ENCODE results near the gene VAV1. TPM values are rescaled to one million over a fixed set of nuclear protein-coding genes. Genes with fewer than 3 reads are reported as not detected.
A peak's percentile ranks its signal among the peaks of the same experiment; 100 is the strongest.

Gene VAV1
- total and polyA plus RNA-seq, 9 of the 15 experiments (the other 6 are each of a cell fraction or from before 2014, with no cell fraction given) = 0.46 to 20.1 (median 11.1) TPM

DNA sequence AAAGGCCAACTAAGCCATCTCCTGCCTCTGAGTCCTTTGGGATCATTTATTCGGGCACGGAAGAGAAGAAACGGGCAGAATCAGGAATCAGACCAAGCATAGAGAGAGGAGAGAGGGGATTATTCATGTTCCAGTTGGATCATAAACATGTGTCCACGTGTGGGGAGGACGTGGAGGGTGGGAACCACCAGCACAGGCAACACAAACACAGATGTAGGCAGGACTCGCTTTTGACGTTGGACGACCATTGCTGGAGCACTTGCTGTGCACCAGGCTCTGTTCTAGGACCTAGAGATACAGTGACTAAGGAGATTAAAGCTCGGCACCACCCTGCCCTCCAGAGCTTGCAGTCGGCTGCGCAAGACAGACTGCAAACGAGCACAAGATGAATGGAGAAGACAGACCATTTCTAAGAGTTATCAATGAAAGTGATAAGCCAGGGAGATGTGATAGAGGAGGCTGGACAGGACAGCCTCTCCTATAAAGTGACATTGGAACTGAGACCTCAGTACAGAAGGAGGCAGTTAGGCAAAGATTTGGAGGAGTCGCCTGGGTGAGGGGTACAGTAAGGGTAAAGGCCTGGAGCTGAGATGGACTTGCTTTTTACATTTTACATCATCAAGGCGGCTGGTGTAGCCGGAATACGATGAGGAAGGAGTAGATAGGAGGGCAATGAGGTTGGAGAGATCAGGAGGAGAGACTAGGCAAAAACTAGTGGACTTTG, 6.0 kb upstream of the VAV1 start (continued):
- no peak for TF ChIP-seq ZZZ3 (IDR thresholded peaks at IDR 0.05)
- no peak for TF ChIP-seq ELF1 (tag; IDR thresholded peaks at IDR 0.05)
- TF ChIP-seq TRIM28 (IDR thresholded peaks at IDR 0.05) = peak; percentile 69; the same call in 1 of the 2 replicates
- TF ChIP-seq ILK (tag; IDR thresholded peaks at IDR 0.05; ENCODE audit: borderline replicate concordance, low read depth) = no peak
- no peak for TF ChIP-seq ATF7 (IDR thresholded peaks at IDR 0.05)
- no peak for TF ChIP-seq POU5F1 (IDR thresholded peaks at IDR 0.05; ENCODE audit: borderline replicate concordance, low read depth, low read length, partially characterized antibody)
- TF ChIP-seq PCBP1 (IDR thresholded peaks at IDR 0.05; ENCODE audit: low read depth, low read length, poor library complexity, severe bottlenecking) = no peak
- no peak for TF ChIP-seq ERF (CRISPR knock-in tag; IDR thresholded peaks at IDR 0.05)
- TF ChIP-seq, protein P1, sequence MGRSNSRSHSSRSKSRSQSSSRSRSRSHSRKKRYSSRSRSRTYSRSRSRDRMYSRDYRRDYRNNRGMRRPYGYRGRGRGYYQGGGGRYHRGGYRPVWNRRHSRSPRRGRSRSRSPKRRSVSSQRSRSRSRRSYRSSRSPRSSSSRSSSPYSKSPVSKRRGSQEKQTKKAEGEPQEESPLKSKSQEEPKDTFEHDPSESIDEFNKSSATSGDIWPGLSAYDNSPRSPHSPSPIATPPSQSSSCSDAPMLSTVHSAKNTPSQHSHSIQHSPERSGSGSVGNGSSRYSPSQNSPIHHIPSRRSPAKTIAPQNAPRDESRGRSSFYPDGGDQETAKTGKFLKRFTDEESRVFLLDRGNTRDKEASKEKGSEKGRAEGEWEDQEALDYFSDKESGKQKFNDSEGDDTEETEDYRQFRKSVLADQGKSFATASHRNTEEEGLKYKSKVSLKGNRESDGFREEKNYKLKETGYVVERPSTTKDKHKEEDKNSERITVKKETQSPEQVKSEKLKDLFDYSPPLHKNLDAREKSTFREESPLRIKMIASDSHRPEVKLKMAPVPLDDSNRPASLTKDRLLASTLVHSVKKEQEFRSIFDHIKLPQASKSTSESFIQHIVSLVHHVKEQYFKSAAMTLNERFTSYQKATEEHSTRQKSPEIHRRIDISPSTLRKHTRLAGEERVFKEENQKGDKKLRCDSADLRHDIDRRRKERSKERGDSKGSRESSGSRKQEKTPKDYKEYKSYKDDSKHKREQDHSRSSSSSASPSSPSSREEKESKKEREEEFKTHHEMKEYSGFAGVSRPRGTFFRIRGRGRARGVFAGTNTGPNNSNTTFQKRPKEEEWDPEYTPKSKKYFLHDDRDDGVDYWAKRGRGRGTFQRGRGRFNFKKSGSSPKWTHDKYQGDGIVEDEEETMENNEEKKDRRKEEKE (IDR thresholded peaks at IDR 0.05; ENCODE audit: borderline replicate concordance in 1 of 2, control insufficient read depth in 1 of 2, low read depth in 2 of 2, low read length in 1 of 2) = no peak
- TF ChIP-seq GTF2F1 (IDR thresholded peaks at IDR 0.05; ENCODE audit: low read depth, low read length) = no peak
- no peak for TF ChIP-seq MYNN (IDR thresholded peaks at IDR 0.05)
- TF ChIP-seq MYNN (CRISPR knock-in tag; IDR thresholded peaks at IDR 0.05) = no peak
- no peak for TF ChIP-seq XRCC3 (IDR thresholded peaks at IDR 0.05)
- TF ChIP-seq ZNF57 (CRISPR knock-in tag; IDR thresholded peaks at IDR 0.05) = no peak
- TF ChIP-seq HNRNPUL1 (IDR thresholded peaks at IDR 0.05; ENCODE audit: low read length) = no peak
- TF ChIP-seq ZNF184 (CRISPR knock-in tag; IDR thresholded peaks at IDR 0.05) = no peak
- no peak for TF ChIP-seq PHF8 (IDR thresholded peaks at IDR 0.05; ENCODE audit: borderline replicate concordance, low read length)
- peak; percentile 72; the same call in 1 of the 2 replicates for TF ChIP-seq NR2C2 (CRISPR knock-in tag; IDR thresholded peaks at IDR 0.05)
- peak; percentile 56; the same call in 1 of the 2 replicates for TF ChIP-seq NR2C2 (tag; IDR thresholded peaks at IDR 0.05)
- no peak for TF ChIP-seq DDX20 (tag; IDR thresholded peaks at IDR 0.05; ENCODE audit: low read depth)
- TF ChIP-seq, protein P2, sequence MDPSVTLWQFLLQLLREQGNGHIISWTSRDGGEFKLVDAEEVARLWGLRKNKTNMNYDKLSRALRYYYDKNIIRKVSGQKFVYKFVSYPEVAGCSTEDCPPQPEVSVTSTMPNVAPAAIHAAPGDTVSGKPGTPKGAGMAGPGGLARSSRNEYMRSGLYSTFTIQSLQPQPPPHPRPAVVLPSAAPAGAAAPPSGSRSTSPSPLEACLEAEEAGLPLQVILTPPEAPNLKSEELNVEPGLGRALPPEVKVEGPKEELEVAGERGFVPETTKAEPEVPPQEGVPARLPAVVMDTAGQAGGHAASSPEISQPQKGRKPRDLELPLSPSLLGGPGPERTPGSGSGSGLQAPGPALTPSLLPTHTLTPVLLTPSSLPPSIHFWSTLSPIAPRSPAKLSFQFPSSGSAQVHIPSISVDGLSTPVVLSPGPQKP (CRISPR knock-in tag; IDR thresholded peaks at IDR 0.05) = no peak
- TF ChIP-seq HDGF (IDR thresholded peaks at IDR 0.05) = 0 out of 2 replicates have a peak, but pooled peaks have one; percentile 19
- TF ChIP-seq LARP7 (IDR thresholded peaks at IDR 0.05) = no peak; the same call in 1 of the 2 replicates
- TF ChIP-seq, protein P3, sequence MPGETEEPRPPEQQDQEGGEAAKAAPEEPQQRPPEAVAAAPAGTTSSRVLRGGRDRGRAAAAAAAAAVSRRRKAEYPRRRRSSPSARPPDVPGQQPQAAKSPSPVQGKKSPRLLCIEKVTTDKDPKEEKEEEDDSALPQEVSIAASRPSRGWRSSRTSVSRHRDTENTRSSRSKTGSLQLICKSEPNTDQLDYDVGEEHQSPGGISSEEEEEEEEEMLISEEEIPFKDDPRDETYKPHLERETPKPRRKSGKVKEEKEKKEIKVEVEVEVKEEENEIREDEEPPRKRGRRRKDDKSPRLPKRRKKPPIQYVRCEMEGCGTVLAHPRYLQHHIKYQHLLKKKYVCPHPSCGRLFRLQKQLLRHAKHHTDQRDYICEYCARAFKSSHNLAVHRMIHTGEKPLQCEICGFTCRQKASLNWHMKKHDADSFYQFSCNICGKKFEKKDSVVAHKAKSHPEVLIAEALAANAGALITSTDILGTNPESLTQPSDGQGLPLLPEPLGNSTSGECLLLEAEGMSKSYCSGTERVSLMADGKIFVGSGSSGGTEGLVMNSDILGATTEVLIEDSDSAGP (CRISPR knock-in tag; IDR thresholded peaks at IDR 0.05) = no peak
- TF ChIP-seq ZNF232 (CRISPR knock-in tag; IDR thresholded peaks at IDR 0.05) = no peak

Measured in K562 (cell line).